Endothelial cell of hepatic sinusoid (primary cell): ENCODE data around the gene MPLKIP.
"Not testable (repeated sequence)": the region's sequence is repeated elsewhere in the genome, so short reads cannot be mapped to it uniquely, and the experiment has no call there.

ENCODE experiments used
- in situ Hi-C: cut with HindIII; loops from 2 replicates; pipeline ENCODE4 v1.10.0; 2017; ENCODE audit warnings: low sequenced_read_pairs

Gene MPLKIP

GRCh38 chr7:40134428-40135316 is at the start of gene MPLKIP, which contains the start of gene SUGCT:
Gene MPLKIP, minus strand, starts transcription at chr7:40134622. Its CDS starts 55 bp downstream, at chr7:40134567.
Gene SUGCT, plus strand, starts transcription at chr7:40135005.
- in situ Hi-C loops, result no loop called here

GRCh38 chr7:40182452-40182851 is 48.0 kb upstream of the MPLKIP start:
- in situ Hi-C loops, result no loop called here

GRCh38 chr7:40177071-40177470 is 42.6 kb upstream of the MPLKIP start:
- in situ Hi-C loops, result no loop called here

DNA sequence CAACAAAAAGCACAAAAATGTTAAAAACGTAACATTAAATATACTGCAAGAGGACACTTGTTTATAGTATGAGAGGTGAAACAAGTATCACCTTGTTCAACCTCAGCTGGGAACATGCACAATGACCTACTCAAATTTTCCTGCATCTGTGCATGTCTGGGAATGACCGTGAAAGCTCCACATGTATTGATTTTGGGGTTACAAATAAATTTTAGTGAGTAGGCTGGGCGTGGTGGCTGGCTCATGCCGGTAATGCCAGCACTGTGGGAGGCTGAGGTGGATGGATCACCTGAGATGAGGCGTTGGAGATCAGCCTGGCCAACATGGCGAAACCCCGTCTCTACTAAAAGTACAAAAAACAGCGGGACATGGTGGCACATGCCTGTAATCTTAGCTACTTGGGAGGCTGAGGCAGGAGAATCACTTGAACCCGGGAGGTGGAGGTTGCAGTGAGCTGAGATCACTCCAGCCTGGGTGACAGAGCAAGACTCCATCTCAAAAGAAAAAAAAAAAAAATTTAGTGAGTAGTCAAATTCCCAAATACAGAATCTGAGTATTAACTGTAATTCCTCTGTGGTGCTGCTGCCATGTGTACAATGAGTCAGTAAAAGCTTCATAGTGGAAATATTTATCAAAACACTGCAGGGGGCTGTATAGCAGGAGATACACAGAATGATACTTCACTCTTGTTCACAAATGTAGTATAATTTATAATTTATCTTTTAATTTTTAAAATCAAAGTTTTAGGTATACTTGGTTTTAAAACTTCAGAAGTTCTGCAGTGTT is 41.5 kb upstream of the MPLKIP start:
- in situ Hi-C loops, result no loop called here

GRCh38 chr7:40175256-40175655 is 40.8 kb upstream of the MPLKIP start:
- in situ Hi-C loops, result not testable (repeated sequence)

- in situ Hi-C loops, result not testable (repeated sequence)
These were observed 38.7 kb upstream of the MPLKIP start for GRCh38 chr7:40173121-40173520.

GRCh38 chr7:40168266-40168665 is 33.8 kb upstream of the MPLKIP start:
- in situ Hi-C loops, result not testable (repeated sequence)

- in situ Hi-C loops, result no loop called here
These were observed 32.9 kb upstream of the MPLKIP start for GRCh38 chr7:40167291-40167690.

- in situ Hi-C loops, result no loop called here
These were observed 30.8 kb upstream of the MPLKIP start for GRCh38 chr7:40165216-40165615.

- in situ Hi-C loops, result no loop called here
These were observed 28.1 kb upstream of the MPLKIP start for GRCh38 chr7:40162516-40162915.

DNA sequence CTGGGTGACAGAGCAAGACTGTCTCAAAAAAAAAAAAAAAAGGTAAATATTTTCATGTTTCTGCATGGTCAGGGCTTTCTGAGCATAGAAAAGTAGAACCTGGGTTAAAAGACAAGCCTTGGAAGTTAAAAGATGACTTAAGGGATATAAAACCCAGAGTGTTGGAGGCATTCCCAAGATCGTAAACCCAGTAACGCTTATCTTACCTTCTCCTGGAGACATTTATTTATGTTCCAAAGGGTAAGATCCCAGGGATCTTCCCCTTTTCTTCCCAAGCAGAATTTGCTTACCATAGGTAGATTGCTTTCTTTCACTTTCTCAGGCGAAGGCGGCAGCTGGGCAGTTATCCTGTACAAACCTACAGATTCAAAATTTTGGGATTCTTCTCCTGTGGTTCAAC is 22.6 kb upstream of the MPLKIP start:
- in situ Hi-C loops, result no loop called here

- in situ Hi-C loops, result no loop called here
These were observed 17.1 kb upstream of the MPLKIP start for GRCh38 chr7:40151504-40151903.

DNA sequence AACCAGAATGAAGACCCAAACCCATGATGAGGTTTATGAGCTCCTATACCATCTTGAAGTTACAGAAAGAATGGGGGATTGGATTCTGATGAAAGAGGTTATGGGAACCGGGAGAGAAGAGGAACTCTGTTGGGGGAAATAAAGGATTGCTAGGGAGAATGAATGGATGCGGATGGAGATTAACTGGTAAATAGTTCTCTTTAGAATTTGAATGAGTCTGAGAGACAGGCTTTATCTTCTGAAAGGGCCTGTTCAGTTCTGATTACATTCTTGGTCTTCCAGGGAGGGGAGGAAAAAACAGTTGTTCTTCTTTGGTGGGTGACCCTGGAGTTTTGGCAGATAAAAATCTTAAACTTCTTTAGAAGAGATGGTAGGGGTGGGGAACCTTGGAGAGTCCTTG is 14.2 kb upstream of the MPLKIP start:
- in situ Hi-C loops, result no loop called here

DNA sequence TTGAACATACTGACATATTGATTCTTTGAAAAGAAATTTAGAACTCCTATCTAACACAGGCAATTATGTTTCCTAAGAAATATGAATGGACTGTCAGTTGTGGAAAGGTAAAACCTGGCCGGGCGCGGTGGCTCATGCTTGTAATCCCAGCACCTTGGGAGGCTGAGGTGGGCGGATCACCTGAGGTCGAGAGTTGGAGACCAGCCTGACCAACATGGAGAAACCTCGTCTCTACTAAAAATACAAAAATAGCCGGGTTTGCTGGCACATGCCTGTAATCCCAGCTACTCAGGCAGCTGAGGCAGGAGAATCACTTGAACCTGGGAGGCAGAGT is 13.8 kb upstream of the MPLKIP start:
- in situ Hi-C loops, result not testable (repeated sequence)

DNA sequence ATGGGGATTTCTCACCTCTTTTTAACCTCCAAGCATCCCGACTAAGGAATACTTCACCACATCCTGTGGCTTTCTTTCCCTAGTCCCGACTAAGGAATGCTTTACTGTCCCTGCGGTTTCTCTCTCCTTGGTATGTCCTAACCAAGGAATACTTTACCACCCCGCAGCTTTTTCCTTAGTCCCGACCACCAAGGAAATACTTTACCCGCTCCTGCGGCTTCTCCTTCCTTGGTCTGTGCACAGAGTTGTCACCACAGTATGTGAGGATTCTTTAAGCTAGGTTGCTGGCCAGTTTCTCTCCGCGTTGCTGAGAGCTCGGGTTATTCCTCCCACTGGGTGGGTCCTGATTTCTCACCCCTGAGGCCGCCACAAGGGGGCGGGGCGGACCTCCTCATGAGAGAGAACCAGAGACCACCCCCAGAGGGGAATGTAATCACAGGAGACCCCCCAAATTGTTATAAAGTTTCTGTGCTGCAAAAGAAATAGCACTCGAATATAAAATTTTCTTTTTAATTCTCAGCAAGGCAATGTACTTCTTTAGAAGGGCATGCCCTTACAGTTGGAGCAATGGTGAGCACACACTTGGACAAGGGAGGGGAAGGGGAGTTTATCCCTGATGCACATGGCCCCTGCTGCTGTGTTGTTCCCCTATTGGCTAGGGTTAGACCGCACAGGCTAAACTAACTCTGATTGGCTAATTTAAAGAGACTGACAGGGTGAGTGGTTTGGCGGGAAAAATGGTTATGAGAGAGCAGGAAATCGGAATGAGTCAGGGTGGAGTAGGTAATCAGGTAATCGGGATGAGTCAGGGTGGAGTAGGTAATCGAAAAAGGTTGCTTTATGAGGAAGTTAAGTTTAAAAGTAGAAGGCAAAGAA is 13.2 kb upstream of the MPLKIP start:
- in situ Hi-C loops, result no loop called here

- in situ Hi-C loops, result not testable (repeated sequence)
These were observed 11.2 kb upstream of the MPLKIP start for GRCh38 chr7:40145596-40146130.

- in situ Hi-C loops, result not testable (repeated sequence)
These were observed 7.5 kb upstream of the MPLKIP start for GRCh38 chr7:40141916-40142315.

DNA sequence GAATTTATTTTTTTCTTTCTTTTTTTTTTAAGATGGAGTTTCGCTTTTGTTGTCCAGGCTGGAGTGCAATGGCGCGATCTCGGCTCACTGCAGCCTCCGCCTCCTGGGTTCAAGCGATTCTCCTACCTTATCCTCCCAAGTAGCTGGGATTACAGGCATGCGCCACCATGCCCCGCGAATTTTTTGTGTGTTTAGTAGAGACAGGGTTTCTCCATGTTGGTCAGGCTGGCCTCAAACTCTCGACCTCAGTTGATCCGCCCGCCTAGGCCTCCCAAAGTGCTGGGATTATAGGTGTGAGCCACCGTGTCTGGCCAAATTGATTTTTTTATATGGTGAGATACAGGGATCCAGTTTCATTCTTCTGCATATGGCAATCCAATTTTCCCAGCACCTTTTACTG is 5.5 kb upstream of the MPLKIP start:
- in situ Hi-C loops, result not testable (repeated sequence)

- in situ Hi-C loops, result no loop called here
These were observed 4.6 kb upstream of the MPLKIP start for GRCh38 chr7:40138973-40139372.

GRCh38 chr7:40137563-40137962 is 3.1 kb upstream of the MPLKIP start:
- in situ Hi-C loops, result no loop called here

DNA sequence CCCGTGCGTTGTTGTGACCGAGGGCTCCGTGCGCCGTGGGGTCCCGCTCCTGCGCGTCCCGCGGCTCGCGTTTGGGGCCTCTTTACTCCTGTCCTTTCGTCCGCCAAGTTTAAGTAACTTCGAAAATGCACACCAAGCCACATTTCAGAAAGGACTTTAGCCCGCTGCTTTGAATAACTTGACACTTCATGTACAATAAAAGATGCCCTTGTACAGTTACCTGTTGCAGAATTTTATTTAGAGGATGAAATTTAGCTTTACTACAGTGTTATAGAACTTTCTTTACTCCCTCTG is 842 bp upstream of the MPLKIP start:
- in situ Hi-C loops, result no loop called here
